ENCODE measurements around the gene LETM1. TPM values are rescaled to one million over a fixed set of nuclear protein-coding genes. Genes with fewer than 3 reads are reported as not detected.

The LETM1 gene
- total and polyA plus RNA-seq, 2 of the 13 experiments (the other 11 are each of a cell fraction or from before 2014, with no cell fraction given), result 9.7 to 41.6 TPM

DNA sequence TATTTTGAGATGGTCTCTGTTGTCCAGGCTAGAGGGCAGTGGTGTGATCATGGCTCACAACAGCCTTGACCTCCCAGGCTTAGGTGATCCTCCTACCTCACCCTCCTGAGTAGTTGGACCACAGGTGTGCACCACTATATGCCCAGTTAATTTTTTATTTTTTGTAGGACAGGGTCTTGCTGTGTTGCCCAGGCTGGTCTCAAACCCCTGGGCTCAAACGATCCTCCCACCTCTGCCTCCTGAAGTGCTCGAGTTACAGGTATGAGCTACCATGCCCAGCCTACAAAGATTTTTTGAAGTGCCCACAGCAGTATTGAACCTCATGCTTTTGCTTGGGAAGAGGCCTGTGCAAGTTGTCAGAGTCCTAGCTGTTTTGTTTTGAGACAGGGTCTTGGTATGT, 46.3 kb upstream of the LETM1 start:
- DNase-seq (ENCODE audit: low spot score), result no peak
- WGBS (ENCODE audit: low lambda C conversion rate), result 88% methylated on average over 2 of the region's 2 CpGs
- intact Hi-C loops (cut with micrococcal nuclease; ENCODE audit: unreplicated experiment) (no loop called here), in situ Hi-C loops (cut with HindIII; ENCODE audit: extremely low pct_ligation_motif_present, low pct_unique_long_range_greater_than_20kb) (loop anchor here (5.0 kb wide), 1 partner anchor 40 kb away; no protein-coding TSS in a partner anchor)
- H3K9me3 ChIP-seq (ENCODE audit: low read length), result no peaks in the 10 kb centered on the region
- no peaks in the 10 kb centered on the region for H3K27me3 ChIP-seq (ENCODE audit: control insufficient read depth in 1 of 2, insufficient read depth in 2 of 2, low read length in 2 of 2)
- ChIA-PET POLR2A (interaction anchor here (0.9 kb wide), 1 partner anchor 29 kb away, joined by 3 read pairs; no protein-coding TSS in a partner anchor), CTCF (ENCODE audit: low intra/inter-chr PET ratio, low total read pairs) (no interaction called here)
- peaks cover 84% of the 10 kb centered on the region for H3K79me2 ChIP-seq (ENCODE audit: insufficient read depth, low read length)
- TF ChIP-seq, protein P1, sequence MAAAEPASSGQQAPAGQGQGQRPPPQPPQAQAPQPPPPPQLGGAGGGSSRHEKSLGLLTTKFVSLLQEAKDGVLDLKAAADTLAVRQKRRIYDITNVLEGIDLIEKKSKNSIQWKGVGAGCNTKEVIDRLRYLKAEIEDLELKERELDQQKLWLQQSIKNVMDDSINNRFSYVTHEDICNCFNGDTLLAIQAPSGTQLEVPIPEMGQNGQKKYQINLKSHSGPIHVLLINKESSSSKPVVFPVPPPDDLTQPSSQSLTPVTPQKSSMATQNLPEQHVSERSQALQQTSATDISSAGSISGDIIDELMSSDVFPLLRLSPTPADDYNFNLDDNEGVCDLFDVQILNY (CRISPR knock-in tag; conservative IDR thresholded peaks at IDR 0.05), result no peak
- peak; percentile 62 for TF ChIP-seq ZNF121 (CRISPR knock-in tag; IDR thresholded peaks at IDR 0.05)
- H3K4me3 ChIP-seq (replicated peaks in 1 of 3; ENCODE audit: insufficient read depth in 1 of 3, low read depth in 2 of 3, low read length in 3 of 3), result no peak overlapping the region
- H3K4me2 ChIP-seq (ENCODE audit: low read depth, low read length), result no peak overlapping the region
- no peak overlapping the region for H3K9ac ChIP-seq (ENCODE audit: insufficient read depth, low read depth, low read length)
- no peak overlapping the region for H3K27ac ChIP-seq (ENCODE audit: extremely low read length, insufficient read depth, low read length)
- H2AFZ ChIP-seq (ENCODE audit: low read length), result no peak overlapping the region
- peaks cover 17 to 61% of the 10 kb centered on the region in 2 experiments for H3K36me3 ChIP-seq (replicated peaks in 1 of 2; ENCODE audit: control insufficient read depth in 1 of 2, insufficient read depth in 2 of 2, low read length in 2 of 2)
- peaks cover 13% of the 10 kb centered on the region for H4K20me1 ChIP-seq (ENCODE audit: insufficient read depth, low read length)
- H3K4me1 ChIP-seq (ENCODE audit: insufficient read depth, low read length), result peaks cover 63% of the 10 kb centered on the region
- ATAC-seq, result no peak
- no peak for FAIRE-seq
- BruUV-seq (replicated peaks), result no TSS peak

DNA sequence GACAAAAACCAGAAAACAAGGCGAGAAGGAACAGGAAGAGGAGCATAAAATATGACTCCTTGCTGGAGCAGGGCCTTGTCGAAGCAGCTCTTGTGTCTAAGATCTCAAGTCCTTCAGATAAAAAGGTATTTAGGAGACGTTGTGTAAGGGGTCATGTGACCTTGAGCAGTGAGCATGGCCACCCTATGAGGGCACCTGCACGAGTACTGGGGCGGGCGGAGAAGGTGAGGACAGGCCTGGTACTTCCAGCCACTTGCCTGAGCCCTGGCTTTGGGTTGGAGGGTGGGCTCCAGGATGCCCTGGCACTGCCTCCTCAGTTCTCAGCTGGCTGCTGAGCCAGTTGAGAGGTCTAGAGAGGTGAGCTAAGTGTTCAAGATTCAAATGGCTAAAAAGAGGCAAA, 45.2 kb upstream of the LETM1 start:
- Histone ChIP-seq H2AFZ (ENCODE audit: low read length) (no peak overlapping the region), H3K27me3 (ENCODE audit: control insufficient read depth in 1 of 2, insufficient read depth in 2 of 2, low read length in 2 of 2) (no peaks in the 10 kb centered on the region), H3K4me3 (replicated peaks in 1 of 3; ENCODE audit: insufficient read depth in 1 of 3, low read depth in 2 of 3, low read length in 3 of 3) (no peak overlapping the region), H3K79me2 (ENCODE audit: insufficient read depth, low read length) (peaks cover 82% of the 10 kb centered on the region), H3K36me3 (replicated peaks in 1 of 2; ENCODE audit: control insufficient read depth in 1 of 2, insufficient read depth in 2 of 2, low read length in 2 of 2) (peaks cover 17 to 58% of the 10 kb centered on the region in 2 experiments), H4K20me1 (ENCODE audit: insufficient read depth, low read length) (peaks cover 13% of the 10 kb centered on the region), H3K9me3 (ENCODE audit: low read length) (no peaks in the 10 kb centered on the region), H3K9ac (ENCODE audit: insufficient read depth, low read depth, low read length) (no peak overlapping the region), H3K4me2 (ENCODE audit: low read depth, low read length) (no peak overlapping the region), H3K27ac (ENCODE audit: extremely low read length, insufficient read depth, low read length) (no peak overlapping the region), H3K4me1 (ENCODE audit: insufficient read depth, low read length) (peaks cover 63% of the 10 kb centered on the region)
- POLR2A ChIA-PET, result no interaction called here
- DNase-seq (ENCODE audit: low spot score) (no peak), FAIRE-seq (no peak), ATAC-seq (no peak)
- in situ Hi-C loops (cut with HindIII; ENCODE audit: extremely low pct_ligation_motif_present, low pct_unique_long_range_greater_than_20kb) (loop anchor here (5.0 kb wide), 1 partner anchor 39 kb away; no protein-coding TSS in a partner anchor), intact Hi-C loops (cut with micrococcal nuclease; ENCODE audit: unreplicated experiment) (no loop called here)
- 79% methylated on average over 6 of the region's 6 CpGs for WGBS (ENCODE audit: low lambda C conversion rate)
- no TSS peak for BruUV-seq (replicated peaks)
- CTCF ChIA-PET (ENCODE audit: low intra/inter-chr PET ratio, low total read pairs), result no interaction called here
- TF ChIP-seq ZNF160 (CRISPR knock-in tag; IDR thresholded peaks at IDR 0.05) (no peak), ZBTB1 (CRISPR knock-in tag; IDR thresholded peaks at IDR 0.05; ENCODE audit: borderline replicate concordance) (no peak), YEATS2 (CRISPR knock-in tag; IDR thresholded peaks at IDR 0.05; ENCODE audit: borderline replicate concordance) (no peak), CCDC6 (CRISPR knock-in tag; IDR thresholded peaks at IDR 0.05) (no peak), FUBP1 (CRISPR knock-in tag; IDR thresholded peaks at IDR 0.05; ENCODE audit: borderline replicate concordance) (no peak), CC2D1A (CRISPR knock-in tag; IDR thresholded peaks at IDR 0.05) (no peak), PAXIP1 (CRISPR knock-in tag; conservative IDR thresholded peaks at IDR 0.05) (no peak), CENPT (CRISPR knock-in tag; IDR thresholded peaks at IDR 0.05; ENCODE audit: low read depth) (no peak), MTA1 (CRISPR knock-in tag; IDR thresholded peaks at IDR 0.05; ENCODE audit: borderline replicate concordance) (no peak), ZNF816 (CRISPR knock-in tag; IDR thresholded peaks at IDR 0.05; ENCODE audit: borderline replicate concordance) (no peak)
